DND-41 (cell line): ENCODE results near the gene ZCCHC14.
"Not testable (repeated sequence)": the region's sequence is repeated elsewhere in the genome, so short reads cannot be mapped to it uniquely, and the experiment has no call there.

Experiments used
- CTCF ChIP-seq: IDR thresholded peaks from 2 replicates; pipeline ENCODE4 v1.5.1; 2012; ENCODE audit warnings: borderline replicate concordance, low read length, moderate library complexity, mild to moderate bottlenecking; ENCODE audit not compliant: poor library complexity, severe bottlenecking; ENCODE audit errors: extremely low read depth
- EZH2 ChIP-seq: IDR thresholded peaks from 3 replicates; pipeline ENCODE4 v1.6.1; 2012; ENCODE audit warnings: borderline replicate concordance, low read depth, mild to moderate bottlenecking, moderate library complexity, low read length, inconsistent platforms; ENCODE audit not compliant: severe bottlenecking

GRCh38 chr16:87379312-87379752 is 113.5 kb downstream of the ZCCHC14 start:
- TF ChIP-seq EZH2, CTCF: not testable (repeated sequence)
